SK-N-SH treated with all-trans-retinoic acid at 6 μM for 48 hours (cell line): ENCODE data around the gene NCKAP5.
A peak's percentile ranks its signal among the peaks of the same experiment; 100 is the strongest.

Experiments
- ATAC-seq: fragments of 200-7000 bp; cut with Tn5 transposase; 3 replicates; pipeline ENCODE4 v1.9.1; 2020; ENCODE audit warnings: mild to moderate bottlenecking, moderate library complexity
- BACH2 ChIP-seq: fragments of 250-450 bp; sonication (Bioruptor Pico); IDR thresholded peaks from 2 replicates; pipeline ENCODE4 v1.9.0; 2021; ENCODE audit warnings: mild to moderate bottlenecking, borderline replicate concordance
- CREB5 ChIP-seq: fragments of 250-450 bp; sonication (Bioruptor Pico); IDR thresholded peaks from 2 replicates; pipeline ENCODE4 v1.5.1; 2020; ENCODE audit warnings: low read depth, mild to moderate bottlenecking, moderate library complexity
- CSDC2 ChIP-seq: fragments of 250-450 bp; sonication (Bioruptor Pico); IDR thresholded peaks from 2 replicates; pipeline ENCODE4 v1.5.0; 2020; ENCODE audit warnings: mild to moderate bottlenecking, moderate library complexity
- ESRRG ChIP-seq: fragments of 250-450 bp; sonication (Bioruptor Pico); IDR thresholded peaks from 2 replicates; pipeline ENCODE4 v1.6.1; 2021; ENCODE audit warnings: mild to moderate bottlenecking
- GLIS3 ChIP-seq: fragments of 250-450 bp; sonication (Bioruptor Pico); IDR thresholded peaks from 2 replicates; pipeline ENCODE4 v1.5.0; 2020; ENCODE audit warnings: mild to moderate bottlenecking, moderate library complexity
- OSR1 ChIP-seq: fragments of 250-450 bp; sonication (Bioruptor Pico); IDR thresholded peaks from 2 replicates; pipeline ENCODE4 v1.8.0; 2022; ENCODE audit warnings: moderate library complexity, mild to moderate bottlenecking, inconsistent platforms
- PATZ1 ChIP-seq: fragments of 250-450 bp; sonication (Bioruptor Pico); IDR thresholded peaks from 2 replicates; pipeline ENCODE4 v1.8.0; 2020; ENCODE audit warnings: mild to moderate bottlenecking, moderate library complexity, borderline replicate concordance
- POU6F1 ChIP-seq: fragments of 250-450 bp; sonication (Bioruptor Pico); IDR thresholded peaks from 2 replicates; pipeline ENCODE4 v1.8.0; 2021; ENCODE audit warnings: low read depth, mild to moderate bottlenecking, moderate library complexity, borderline replicate concordance
- PPARA ChIP-seq: fragments of 250-450 bp; sonication (Bioruptor Pico); IDR thresholded peaks from 2 replicates; pipeline ENCODE4 v1.5.0; 2020; ENCODE audit warnings: mild to moderate bottlenecking, borderline replicate concordance
- RARB ChIP-seq: fragments of 250-450 bp; sonication (Bioruptor Pico); IDR thresholded peaks from 2 replicates; pipeline ENCODE4 v1.8.0; 2021; ENCODE audit warnings: mild to moderate bottlenecking, moderate library complexity
- SNAI2 ChIP-seq: fragments of 250-450 bp; sonication (Bioruptor Pico); IDR thresholded peaks from 2 replicates; pipeline ENCODE4 v1.5.0; 2020; ENCODE audit warnings: mild to moderate bottlenecking, moderate library complexity
- TCF4 ChIP-seq: fragments of 250-450 bp; sonication (Bioruptor Pico); IDR thresholded peaks from 2 replicates; pipeline ENCODE4 v1.8.0; 2021; ENCODE audit warnings: mild to moderate bottlenecking, moderate library complexity, borderline replicate concordance
- TOX ChIP-seq: fragments of 250-450 bp; sonication (Bioruptor Pico); IDR thresholded peaks from 2 replicates; pipeline ENCODE4 v1.8.0; 2021; ENCODE audit warnings: mild to moderate bottlenecking, moderate library complexity, borderline replicate concordance
- ZC3H10 ChIP-seq: fragments of 250-450 bp; sonication (Bioruptor Pico); IDR thresholded peaks from 2 replicates; pipeline ENCODE4 v1.5.1; 2021; ENCODE audit warnings: mild to moderate bottlenecking, moderate library complexity
- ZFP3 ChIP-seq: fragments of 250-450 bp; sonication (Bioruptor Pico); IDR thresholded peaks from 2 replicates; pipeline ENCODE4 v1.5.0; 2020; ENCODE audit warnings: mild to moderate bottlenecking, moderate library complexity
- ZFP30 ChIP-seq: fragments of 450-650 bp; formaldehyde crosslinking; IDR thresholded peaks from 2 replicates; pipeline ENCODE4 v1.5.0; 2022; ENCODE audit warnings: mild to moderate bottlenecking, moderate library complexity
- ZNF565 ChIP-seq: fragments of 450-650 bp; formaldehyde crosslinking; conservative IDR thresholded peaks from 2 replicates; pipeline ENCODE4 v1.5.0; 2020; ENCODE audit warnings: low read depth, mild to moderate bottlenecking, moderate library complexity
- ZNF70 ChIP-seq: fragments of 450-650 bp; formaldehyde crosslinking; IDR thresholded peaks from 2 replicates; pipeline ENCODE4 v1.5.0; 2020; ENCODE audit warnings: mild to moderate bottlenecking, moderate library complexity
- TF ChIP-seq, protein P1 (sequence below): fragments of 250-450 bp; sonication (Bioruptor Pico); IDR thresholded peaks from 2 replicates; pipeline ENCODE4 v1.5.1; 2021; ENCODE audit warnings: mild to moderate bottlenecking, moderate library complexity
- TF ChIP-seq, protein P2 (sequence below): fragments of 250-450 bp; sonication (Bioruptor Pico); IDR thresholded peaks from 2 replicates; pipeline ENCODE4 v1.5.0; 2020; ENCODE audit warnings: mild to moderate bottlenecking, moderate library complexity

NCKAP5 gene

GRCh38 chr2:133167223-133167622 lies 401.0 kb downstream of the NCKAP5 start (continued):
- TF ChIP-seq CREB5 (CRISPR knock-in tag), result no peak
- TF ChIP-seq CSDC2, result no peak

DNA sequence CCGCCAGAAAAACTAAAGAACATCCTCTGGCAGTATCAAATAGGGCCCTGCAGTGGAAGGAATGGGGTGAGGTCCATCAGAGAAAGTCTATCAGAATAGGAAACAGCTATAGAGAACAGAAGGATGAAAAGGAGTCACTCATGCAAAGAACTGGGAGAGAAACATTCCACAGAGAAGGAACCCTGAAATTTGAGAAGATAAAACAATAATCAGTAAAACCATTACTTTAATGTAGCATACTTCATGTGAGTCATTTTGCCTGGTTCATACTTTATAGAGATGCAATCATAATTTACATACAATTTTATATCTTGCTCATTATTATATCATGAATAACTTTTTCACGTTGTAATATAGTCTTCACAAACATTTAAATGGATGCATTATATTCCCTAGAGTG lies 402.2 kb downstream of the NCKAP5 start:
- TF ChIP-seq RARB (CRISPR knock-in tag), result no peak
- no peak for TF ChIP-seq CREB5 (CRISPR knock-in tag)
- TF ChIP-seq PATZ1 (CRISPR knock-in tag), result no peak
- no peak for TF ChIP-seq TCF4 (CRISPR knock-in tag)
- TF ChIP-seq TOX (CRISPR knock-in tag), result no peak
- no peak for TF ChIP-seq ZC3H10 (CRISPR knock-in tag)
- no peak for TF ChIP-seq PPARA (CRISPR knock-in tag)
- TF ChIP-seq, protein P1, sequence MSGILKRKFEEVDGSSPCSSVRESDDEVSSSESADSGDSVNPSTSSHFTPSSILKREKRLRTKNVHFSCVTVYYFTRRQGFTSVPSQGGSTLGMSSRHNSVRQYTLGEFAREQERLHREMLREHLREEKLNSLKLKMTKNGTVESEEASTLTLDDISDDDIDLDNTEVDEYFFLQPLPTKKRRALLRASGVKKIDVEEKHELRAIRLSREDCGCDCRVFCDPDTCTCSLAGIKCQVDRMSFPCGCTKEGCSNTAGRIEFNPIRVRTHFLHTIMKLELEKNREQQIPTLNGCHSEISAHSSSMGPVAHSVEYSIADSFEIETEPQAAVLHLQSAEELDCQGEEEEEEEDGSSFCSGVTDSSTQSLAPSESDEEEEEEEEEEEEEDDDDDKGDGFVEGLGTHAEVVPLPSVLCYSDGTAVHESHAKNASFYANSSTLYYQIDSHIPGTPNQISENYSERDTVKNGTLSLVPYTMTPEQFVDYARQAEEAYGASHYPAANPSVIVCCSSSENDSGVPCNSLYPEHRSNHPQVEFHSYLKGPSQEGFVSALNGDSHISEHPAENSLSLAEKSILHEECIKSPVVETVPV, result no peak
- TF ChIP-seq, all 23 proteins: peak for 0
- peak; percentile 59; the same call in 2 of the 3 replicates for ATAC-seq

- TF ChIP-seq ZFP30 (CRISPR knock-in tag), result no peak
- no peak for TF ChIP-seq CSDC2
- TF ChIP-seq, protein P2, sequence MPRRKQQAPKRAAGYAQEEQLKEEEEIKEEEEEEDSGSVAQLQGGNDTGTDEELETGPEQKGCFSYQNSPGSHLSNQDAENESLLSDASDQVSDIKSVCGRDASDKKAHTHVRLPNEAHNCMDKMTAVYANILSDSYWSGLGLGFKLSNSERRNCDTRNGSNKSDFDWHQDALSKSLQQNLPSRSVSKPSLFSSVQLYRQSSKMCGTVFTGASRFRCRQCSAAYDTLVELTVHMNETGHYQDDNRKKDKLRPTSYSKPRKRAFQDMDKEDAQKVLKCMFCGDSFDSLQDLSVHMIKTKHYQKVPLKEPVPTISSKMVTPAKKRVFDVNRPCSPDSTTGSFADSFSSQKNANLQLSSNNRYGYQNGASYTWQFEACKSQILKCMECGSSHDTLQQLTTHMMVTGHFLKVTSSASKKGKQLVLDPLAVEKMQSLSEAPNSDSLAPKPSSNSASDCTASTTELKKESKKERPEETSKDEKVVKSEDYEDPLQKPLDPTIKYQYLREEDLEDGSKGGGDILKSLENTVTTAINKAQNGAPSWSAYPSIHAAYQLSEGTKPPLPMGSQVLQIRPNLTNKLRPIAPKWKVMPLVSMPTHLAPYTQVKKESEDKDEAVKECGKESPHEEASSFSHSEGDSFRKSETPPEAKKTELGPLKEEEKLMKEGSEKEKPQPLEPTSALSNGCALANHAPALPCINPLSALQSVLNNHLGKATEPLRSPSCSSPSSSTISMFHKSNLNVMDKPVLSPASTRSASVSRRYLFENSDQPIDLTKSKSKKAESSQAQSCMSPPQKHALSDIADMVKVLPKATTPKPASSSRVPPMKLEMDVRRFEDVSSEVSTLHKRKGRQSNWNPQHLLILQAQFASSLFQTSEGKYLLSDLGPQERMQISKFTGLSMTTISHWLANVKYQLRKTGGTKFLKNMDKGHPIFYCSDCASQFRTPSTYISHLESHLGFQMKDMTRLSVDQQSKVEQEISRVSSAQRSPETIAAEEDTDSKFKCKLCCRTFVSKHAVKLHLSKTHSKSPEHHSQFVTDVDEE, result no peak
- no peak for TF ChIP-seq TCF4 (CRISPR knock-in tag)
- TF ChIP-seq BACH2 (CRISPR knock-in tag), result no peak
- TF ChIP-seq, all 23 proteins: peak for 0
These were observed 405.2 kb downstream of the NCKAP5 start for GRCh38 chr2:133163111-133163510.

DNA sequence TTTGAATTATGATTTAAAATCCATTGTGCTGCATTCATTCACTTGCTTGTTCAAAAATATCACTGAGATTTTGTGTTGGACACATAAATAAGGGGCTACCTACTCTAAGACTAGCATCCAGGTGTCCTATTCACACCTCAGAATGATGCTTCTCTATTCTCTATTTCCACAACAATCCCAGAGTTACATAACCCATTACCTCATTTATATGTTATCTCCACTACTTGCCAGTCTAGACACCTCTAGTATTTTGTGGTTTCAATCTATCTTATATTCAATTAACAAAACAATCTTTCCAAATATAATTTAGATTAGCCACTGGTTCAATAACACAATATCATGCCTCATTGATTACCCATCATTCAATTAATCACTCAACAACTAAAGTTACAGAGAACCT lies 409.8 kb downstream of the NCKAP5 start:
- ATAC-seq, result no peak
- TF ChIP-seq TCF4 (CRISPR knock-in tag), result no peak
- no peak for TF ChIP-seq ZNF565 (CRISPR knock-in tag)
- no peak for TF ChIP-seq ZFP3 (CRISPR knock-in tag)

More at GRCh38 chr2:133163111-133163510, 405.2 kb downstream of the NCKAP5 start:
- no peak for ATAC-seq

GRCh38 chr2:133158024-133158423 lies 410.2 kb downstream of the NCKAP5 start:
- TF ChIP-seq, protein P2, result no peak
- TF ChIP-seq POU6F1 (CRISPR knock-in tag) (no peak), ZNF565 (CRISPR knock-in tag) (no peak), BACH2 (CRISPR knock-in tag) (no peak), SNAI2 (no peak), GLIS3 (no peak), ESRRG (CRISPR knock-in tag) (no peak), ZNF70 (CRISPR knock-in tag) (no peak), TOX (CRISPR knock-in tag) (no peak), OSR1 (no peak)
- no peak for ATAC-seq
